RWPE2 (cell line): Measurements from ENCODE around the gene COQ8B.
"Not testable (repeated sequence)": the region's sequence is repeated elsewhere in the genome, so short reads cannot be mapped to it uniquely, and the experiment has no call there.

Experiments used
- ATAC-seq: fragments of 200-7000 bp; cut with Tn5 transposase; 3 replicates; pipeline ENCODE4 v1.9.1; 2021; ENCODE audit warnings: low read depth
- DNase-seq: peaks from one replicate; pipeline ENCODE4 v3.0.0-alpha.2; 2020; ENCODE audit warnings: low spot score
- H3K27ac ChIP-seq: fragments of 450-650 bp; 2 replicates; pipeline ENCODE4 v1.5.1; 2017; ENCODE audit warnings: mild to moderate bottlenecking; ENCODE audit not compliant: poor library complexity, severe bottlenecking
- H3K27me3 ChIP-seq: fragments of 250-450 bp; sonication (Bioruptor Pico); 2 replicates; pipeline ENCODE4 v1.5.1; 2021; ENCODE audit warnings: mild to moderate bottlenecking, moderate library complexity; ENCODE audit not compliant: insufficient read depth, poor library complexity, severe bottlenecking
- H3K36me3 ChIP-seq: fragments of 250-450 bp; sonication (Bioruptor Pico); 2 replicates; pipeline ENCODE4 v1.5.1; 2020; ENCODE audit warnings: low read depth, mild to moderate bottlenecking, moderate library complexity
- H3K4me1 ChIP-seq: fragments of 250-450 bp; sonication (Bioruptor Pico); 2 replicates; pipeline ENCODE4 v1.5.1; 2021; ENCODE audit warnings: mild to moderate bottlenecking, moderate library complexity; ENCODE audit not compliant: insufficient read depth, poor library complexity, severe bottlenecking
- H3K4me3 ChIP-seq: fragments of 250-450 bp; sonication (Bioruptor Pico); 2 replicates; pipeline ENCODE4 v1.5.1; 2021; ENCODE audit warnings: mild to moderate bottlenecking, moderate library complexity; ENCODE audit not compliant: severe bottlenecking
- H3K9me3 ChIP-seq: fragments of 250-450 bp; sonication (Bioruptor Pico); 2 replicates; pipeline ENCODE4 v1.5.1; 2021; ENCODE audit warnings: mild to moderate bottlenecking, moderate library complexity; ENCODE audit not compliant: severe bottlenecking
- CTCF ChIP-seq: fragments of 450-650 bp; IDR thresholded peaks from one replicate; pipeline ENCODE4 v1.5.1; 2017; ENCODE audit warnings: mild to moderate bottlenecking, moderate library complexity; ENCODE audit not compliant: poor library complexity, severe bottlenecking

Gene COQ8B

GRCh38 chr19:40650749-40651305, 65.9 kb downstream of the COQ8B start:
- no peak for TF ChIP-seq CTCF
- Histone ChIP-seq H3K9me3 (no peaks in the 10 kb centered on the region), H3K27me3 (no peaks in the 10 kb centered on the region), H3K4me1 (peaks cover 4% of the 10 kb centered on the region), H3K27ac (no peak overlapping the region), H3K4me3 (no peak overlapping the region), H3K36me3 (no peaks in the 10 kb centered on the region)
- no peak for DNase-seq
- ATAC-seq: no peak

GRCh38 chr19:40649903-40650675, 66.6 kb downstream of the COQ8B start:
- H3K27ac ChIP-seq, H3K27me3 ChIP-seq, H3K4me3 ChIP-seq, H3K4me1 ChIP-seq, DNase-seq, H3K9me3 ChIP-seq, H3K36me3 ChIP-seq: not testable (repeated sequence)
- ATAC-seq: 0 out of 3 replicates have a peak, but pooled peaks have one; percentile 14

DNA sequence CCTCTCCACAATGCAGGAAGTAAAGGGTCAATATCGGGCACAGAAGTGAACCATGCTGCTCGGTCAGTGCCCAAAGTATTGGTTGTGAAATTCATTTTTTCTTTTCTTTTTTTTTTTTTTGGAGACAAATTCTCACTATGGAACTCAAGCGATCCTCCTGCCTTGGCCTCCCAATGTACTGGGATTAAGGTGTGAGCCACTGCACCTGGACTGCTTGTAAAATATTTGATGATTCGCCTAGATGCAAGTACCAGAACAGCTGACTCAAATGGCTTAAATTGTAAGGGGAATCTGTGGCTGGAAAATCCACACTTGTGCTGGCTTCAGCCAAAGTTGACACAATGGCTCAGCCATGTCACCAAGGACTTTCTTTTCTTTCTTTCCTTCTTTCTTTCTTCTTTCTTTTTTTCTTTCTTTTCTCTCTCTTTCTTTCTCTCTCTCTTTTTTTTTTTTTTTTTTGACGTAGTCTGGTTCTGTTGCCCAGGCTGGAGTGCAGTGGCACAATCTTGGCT, 69.9 kb downstream of the COQ8B start:
- DNase-seq: no peak

DNA sequence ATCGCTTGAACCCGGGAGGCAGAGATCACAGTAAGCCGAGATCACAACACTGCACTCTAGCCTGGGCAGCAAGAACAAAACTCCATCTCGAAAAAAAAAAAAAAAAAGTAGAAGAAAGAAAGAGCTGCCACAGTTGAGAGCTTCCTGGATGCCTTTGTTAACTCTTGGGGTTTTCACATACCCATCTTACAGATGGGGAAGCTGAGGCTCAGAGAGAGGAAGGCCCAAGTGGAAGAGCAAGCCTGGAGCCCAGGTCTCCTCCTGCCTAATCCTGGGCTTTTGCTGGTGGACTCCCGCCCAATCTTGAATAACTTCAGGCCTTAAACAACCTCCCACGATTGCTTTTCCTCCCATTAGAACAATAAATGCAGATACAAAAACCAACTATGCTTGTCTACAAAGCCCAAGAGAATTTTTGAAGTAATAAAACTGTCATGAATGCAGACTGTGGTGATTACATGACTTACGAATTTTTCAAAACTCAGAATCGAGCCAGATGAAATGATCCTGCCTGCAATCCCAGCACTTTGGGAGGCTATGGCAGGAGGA, 73.9 kb downstream of the COQ8B start:
- Histone ChIP-seq H3K4me3 (no peak overlapping the region), H3K27ac (no peak overlapping the region), H3K4me1 (peaks cover 4% of the 10 kb centered on the region), H3K27me3 (no peaks in the 10 kb centered on the region), H3K36me3 (no peaks in the 10 kb centered on the region), H3K9me3 (no peaks in the 10 kb centered on the region)
- no peak for DNase-seq
- no peak for ATAC-seq
- TF ChIP-seq CTCF: no peak

More for the DNA sequence above, 69.9 kb downstream of the COQ8B start:
- H3K9me3 ChIP-seq: no peaks in the 10 kb centered on the region
- peak overlapping the region; percentile 28 for H3K27ac ChIP-seq
- ATAC-seq: no peak
- no peaks in the 10 kb centered on the region for H3K36me3 ChIP-seq
- H3K4me3 ChIP-seq: no peak overlapping the region
- no peaks in the 10 kb centered on the region for H3K27me3 ChIP-seq
- TF ChIP-seq CTCF: no peak
- H3K4me1 ChIP-seq: peaks cover 4% of the 10 kb centered on the region

GRCh38 chr19:40642051-40642706, 74.5 kb downstream of the COQ8B start:
- no peak overlapping the region for H3K27ac ChIP-seq
- no peak overlapping the region for H3K4me3 ChIP-seq
- DNase-seq: no peak
- peaks cover 4% of the 10 kb centered on the region for H3K4me1 ChIP-seq
- ATAC-seq: no peak
- H3K9me3 ChIP-seq: no peaks in the 10 kb centered on the region
- TF ChIP-seq CTCF: no peak
- no peaks in the 10 kb centered on the region for H3K36me3 ChIP-seq
- H3K27me3 ChIP-seq: no peaks in the 10 kb centered on the region
